Smooth muscle cell (in vitro differentiated cells): ENCODE measurements around the gene CCDC134. TPM values are rescaled to one million over a fixed set of nuclear protein-coding genes. Genes with fewer than 3 reads are reported as not detected.

Experiments
- DNase-seq: peaks from one replicate; lab custom pipeline; 2025; ENCODE audit not compliant: unreplicated experiment; lab: John Stamatoyannopoulos, UW
- H2AFZ ChIP-seq: fragments of 200-600 bp; sonication (generic); 2 replicates; pipeline ENCODE4 v1.6.0; 2016; ENCODE audit warnings: antibody characterized with exemption, low read depth, mild to moderate bottlenecking
- H3F3A ChIP-seq: fragments of 200-600 bp; sonication (generic); 2 replicates; pipeline ENCODE4 v1.6.0; 2017; ENCODE audit warnings: antibody characterized with exemption, low read depth
- H3K27ac ChIP-seq: fragments of 200-600 bp; sonication (generic); 2 replicates; pipeline ENCODE4 v1.5.1; 2016; ENCODE audit warnings: low read depth, mild to moderate bottlenecking
- H3K27me3 ChIP-seq: fragments of 200-600 bp; sonication (generic); 2 replicates; pipeline ENCODE4 v1.6.1; 2016; ENCODE audit warnings: low read depth, mild to moderate bottlenecking
- H3K36me3 ChIP-seq: fragments of 200-600 bp; sonication (generic); 2 replicates; pipeline ENCODE4 v1.5.1; 2016; ENCODE audit warnings: low read depth
- H3K4me1 ChIP-seq: fragments of 200-600 bp; sonication (generic); 2 replicates; pipeline ENCODE4 v1.5.1; 2016; ENCODE audit warnings: low read depth
- H3K4me2 ChIP-seq: fragments of 200-600 bp; sonication (generic); 2 replicates; pipeline ENCODE4 v1.6.0; 2016; ENCODE audit warnings: mild to moderate bottlenecking
- H3K4me3 ChIP-seq: fragments of 200-600 bp; sonication (generic); 2 replicates; pipeline ENCODE4 v1.5.1; 2016; ENCODE audit warnings: mild to moderate bottlenecking
- H3K79me2 ChIP-seq: fragments of 200-600 bp; sonication (generic); 2 replicates; pipeline ENCODE4 v1.6.0; 2016; ENCODE audit warnings: low read depth, mild to moderate bottlenecking
- H3K9ac ChIP-seq: fragments of 200-600 bp; sonication (generic); 2 replicates; pipeline ENCODE4 v1.6.0; 2016; ENCODE audit warnings: low read depth
- H3K9me3 ChIP-seq: fragments of 200-600 bp; sonication (generic); replicated peaks from 2 replicates; pipeline ENCODE4 v1.5.1; 2016; ENCODE audit warnings: low read depth
- H4K20me1 ChIP-seq: fragments of 200-600 bp; sonication (generic); 2 replicates; pipeline ENCODE4 v1.6.0; 2016; ENCODE audit warnings: low read depth
- WGBS: methylation state at CpG from one replicate; pipeline ENCODE4 v1.1.7; 2016; ENCODE audit warnings: low lambda C conversion rate; 5-methylcytosine and 5-hydroxymethylcytosine counted together
- polyA plus RNA-seq: library from polyadenylated mRNA; unstranded; fragments of >200 nt; fragmentation: Nextera tagmentation; extraction: Ambion mirVana; gene quantifications from 2 replicates; pipeline ENCODE4 v1.2.1, GENCODE V29; 2016
- total RNA-seq: library from RNA; depleted of rRNA; stranded (reverse); fragments of >200 nt; gene quantifications from 2 replicates; pipeline ENCODE4 v1.2.3, GENCODE V29; 2014
- TF ChIP-seq, protein P1 (sequence below): fragments of 200-600 bp; sonication (generic); IDR thresholded peaks from 2 replicates; pipeline ENCODE4 v1.5.1; 2017; ENCODE audit warnings: borderline replicate concordance, mild to moderate bottlenecking, antibody characterized with exemption; ENCODE audit not compliant: insufficient read depth, poor library complexity, severe bottlenecking

Gene CCDC134
- total and polyA plus RNA-seq, 2 experiments from 2014 or later, result 7.4 to 8.8 TPM

DNA sequence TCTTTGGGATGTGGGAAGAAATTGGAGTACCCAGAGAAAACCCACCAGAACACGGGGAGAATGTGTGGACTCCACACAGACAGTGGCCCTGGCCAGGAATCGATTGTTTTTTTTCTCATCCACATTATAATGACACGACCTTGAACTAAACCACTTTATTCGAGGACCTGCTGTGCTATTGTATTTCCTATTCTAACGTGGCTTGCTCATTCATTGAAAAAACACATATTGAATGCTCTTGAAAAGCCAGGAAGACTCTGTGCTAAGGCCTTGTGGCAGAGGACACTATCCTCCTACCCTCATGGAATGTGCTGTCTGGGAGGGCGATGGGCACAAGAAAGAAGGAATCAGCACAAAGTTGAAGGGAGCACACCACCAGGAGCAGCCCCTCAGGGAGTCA lies 23.3 kb downstream of the CCDC134 start:
- Histone ChIP-seq H3K27me3 (no peaks in the 10 kb centered on the region), H3K9me3 (no peaks in the 10 kb centered on the region), H3K79me2 (no peaks in the 10 kb centered on the region), H3K4me2 (no peak overlapping the region), H4K20me1 (no peaks in the 10 kb centered on the region), H3K4me3 (no peak overlapping the region), H3K27ac (peak overlapping the region; percentile 37), H3K4me1 (peaks cover 22% of the 10 kb centered on the region), H2AFZ (no peak overlapping the region), H3K36me3 (no peaks in the 10 kb centered on the region), H3F3A (no peaks in the 10 kb centered on the region), H3K9ac (no peak overlapping the region)
- WGBS, result 87% methylated on average over 6 of the region's 6 CpGs
- no peak for DNase-seq
- TF ChIP-seq, protein P1, sequence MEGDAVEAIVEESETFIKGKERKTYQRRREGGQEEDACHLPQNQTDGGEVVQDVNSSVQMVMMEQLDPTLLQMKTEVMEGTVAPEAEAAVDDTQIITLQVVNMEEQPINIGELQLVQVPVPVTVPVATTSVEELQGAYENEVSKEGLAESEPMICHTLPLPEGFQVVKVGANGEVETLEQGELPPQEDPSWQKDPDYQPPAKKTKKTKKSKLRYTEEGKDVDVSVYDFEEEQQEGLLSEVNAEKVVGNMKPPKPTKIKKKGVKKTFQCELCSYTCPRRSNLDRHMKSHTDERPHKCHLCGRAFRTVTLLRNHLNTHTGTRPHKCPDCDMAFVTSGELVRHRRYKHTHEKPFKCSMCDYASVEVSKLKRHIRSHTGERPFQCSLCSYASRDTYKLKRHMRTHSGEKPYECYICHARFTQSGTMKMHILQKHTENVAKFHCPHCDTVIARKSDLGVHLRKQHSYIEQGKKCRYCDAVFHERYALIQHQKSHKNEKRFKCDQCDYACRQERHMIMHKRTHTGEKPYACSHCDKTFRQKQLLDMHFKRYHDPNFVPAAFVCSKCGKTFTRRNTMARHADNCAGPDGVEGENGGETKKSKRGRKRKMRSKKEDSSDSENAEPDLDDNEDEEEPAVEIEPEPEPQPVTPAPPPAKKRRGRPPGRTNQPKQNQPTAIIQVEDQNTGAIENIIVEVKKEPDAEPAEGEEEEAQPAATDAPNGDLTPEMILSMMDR, result no peak

GRCh38 chr22:41825376-41825775 lies 24.9 kb downstream of the CCDC134 start:
- Histone ChIP-seq H3K36me3 (no peaks in the 10 kb centered on the region), H3K4me3 (no peak overlapping the region), H3K27me3 (no peaks in the 10 kb centered on the region), H3F3A (no peaks in the 10 kb centered on the region), H3K79me2 (no peaks in the 10 kb centered on the region), H3K4me1 (peaks cover 22% of the 10 kb centered on the region), H2AFZ (no peak overlapping the region), H4K20me1 (no peaks in the 10 kb centered on the region), H3K27ac (peak overlapping the region; percentile 81), H3K9me3 (no peaks in the 10 kb centered on the region), H3K9ac (peak overlapping the region; percentile 8), H3K4me2 (peak overlapping the region; percentile 63)
- no peak for DNase-seq
- TF ChIP-seq, protein P1, result no peak
- WGBS, result 52% methylated on average over 7 of the region's 7 CpGs

DNA sequence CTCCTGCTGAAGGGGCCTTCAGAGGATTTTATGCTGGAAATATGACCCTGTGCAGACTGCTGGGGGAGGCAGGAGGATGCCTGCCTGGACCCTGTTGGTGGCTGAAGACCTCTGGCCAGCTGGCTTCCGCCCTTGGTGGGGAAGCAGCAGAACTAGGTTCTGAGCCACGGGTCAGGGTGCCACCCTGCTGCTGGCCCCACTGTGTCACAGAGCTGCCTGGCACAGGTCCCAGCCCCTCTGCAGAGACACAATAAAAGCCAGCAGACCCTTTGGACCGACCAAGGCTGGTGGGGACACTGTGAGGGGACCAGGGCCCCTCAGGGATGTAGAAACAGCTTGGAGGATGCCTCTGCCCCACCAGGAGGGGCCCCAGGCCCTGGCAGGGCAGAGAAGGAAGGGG lies 25.5 kb downstream of the CCDC134 start:
- H3K4me3 ChIP-seq, result no peak overlapping the region
- H3K9ac ChIP-seq, result peak overlapping the region; percentile 8
- 70% methylated on average over 3 of the region's 3 CpGs for WGBS
- no peaks in the 10 kb centered on the region for H3K79me2 ChIP-seq
- peak overlapping the region; percentile 81 for H3K27ac ChIP-seq
- no peaks in the 10 kb centered on the region for H4K20me1 ChIP-seq
- no peaks in the 10 kb centered on the region for H3K36me3 ChIP-seq
- TF ChIP-seq, protein P1, result no peak
- H3K4me2 ChIP-seq, result peak overlapping the region; percentile 63
- no peaks in the 10 kb centered on the region for H3K9me3 ChIP-seq
- peaks cover 22% of the 10 kb centered on the region for H3K4me1 ChIP-seq
- DNase-seq, result no peak
- no peak overlapping the region for H2AFZ ChIP-seq
- no peaks in the 10 kb centered on the region for H3F3A ChIP-seq
- H3K27me3 ChIP-seq, result no peaks in the 10 kb centered on the region
